NB4 (cell line): ENCODE results near the gene GABBR2.

Experiments
- MYC ChIP-seq: IDR thresholded peaks from 2 replicates; pipeline ENCODE4 v1.6.1; 2011; ENCODE audit warnings: low read depth, low read length
- POLR2A ChIP-seq: IDR thresholded peaks from 2 replicates; pipeline ENCODE4 v1.6.1; 2011; ENCODE audit warnings: mild to moderate bottlenecking; ENCODE audit not compliant: insufficient read length; ENCODE audit errors: extremely low read depth
- TF ChIP-seq, protein P1 (sequence below): IDR thresholded peaks from one replicate; pipeline ENCODE4 v1.5.1; 2012; ENCODE audit warnings: low read depth, low read length
- TF ChIP-seq, protein P2 (sequence below): IDR thresholded peaks from 2 replicates; pipeline ENCODE4 v1.6.1; 2011; ENCODE audit warnings: low read depth, low read length

GRCh38 chr9:98360176-98360708 is 348.5 kb downstream of the GABBR2 start:
- TF ChIP-seq, protein P1, sequence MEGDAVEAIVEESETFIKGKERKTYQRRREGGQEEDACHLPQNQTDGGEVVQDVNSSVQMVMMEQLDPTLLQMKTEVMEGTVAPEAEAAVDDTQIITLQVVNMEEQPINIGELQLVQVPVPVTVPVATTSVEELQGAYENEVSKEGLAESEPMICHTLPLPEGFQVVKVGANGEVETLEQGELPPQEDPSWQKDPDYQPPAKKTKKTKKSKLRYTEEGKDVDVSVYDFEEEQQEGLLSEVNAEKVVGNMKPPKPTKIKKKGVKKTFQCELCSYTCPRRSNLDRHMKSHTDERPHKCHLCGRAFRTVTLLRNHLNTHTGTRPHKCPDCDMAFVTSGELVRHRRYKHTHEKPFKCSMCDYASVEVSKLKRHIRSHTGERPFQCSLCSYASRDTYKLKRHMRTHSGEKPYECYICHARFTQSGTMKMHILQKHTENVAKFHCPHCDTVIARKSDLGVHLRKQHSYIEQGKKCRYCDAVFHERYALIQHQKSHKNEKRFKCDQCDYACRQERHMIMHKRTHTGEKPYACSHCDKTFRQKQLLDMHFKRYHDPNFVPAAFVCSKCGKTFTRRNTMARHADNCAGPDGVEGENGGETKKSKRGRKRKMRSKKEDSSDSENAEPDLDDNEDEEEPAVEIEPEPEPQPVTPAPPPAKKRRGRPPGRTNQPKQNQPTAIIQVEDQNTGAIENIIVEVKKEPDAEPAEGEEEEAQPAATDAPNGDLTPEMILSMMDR: no peak
- TF ChIP-seq POLR2A (no peak), MYC (no peak)
- TF ChIP-seq, protein P2, sequence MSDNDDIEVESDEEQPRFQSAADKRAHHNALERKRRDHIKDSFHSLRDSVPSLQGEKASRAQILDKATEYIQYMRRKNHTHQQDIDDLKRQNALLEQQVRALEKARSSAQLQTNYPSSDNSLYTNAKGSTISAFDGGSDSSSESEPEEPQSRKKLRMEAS: no peak
